ENCODE results near the gene NLRC3. TPM values are rescaled to one million over a fixed set of nuclear protein-coding genes. Genes with fewer than 3 reads are reported as not detected.
"Not testable (repeated sequence)": the region's sequence is repeated elsewhere in the genome, so short reads cannot be mapped to it uniquely, and the experiment has no call there.

NLRC3 gene
- 0.23 TPM for polyA plus RNA-seq (2013, experiment 1 of 2; ENCODE audit: insufficient read length)
- polyA plus RNA-seq (2013, experiment 2 of 2; ENCODE audit: insufficient read length): 0.22 TPM

GRCh38 chr16:3577302-3577752 lies at the start of gene NLRC3:
Gene NLRC3 (minus strand): TSS chr16:3577403. CDS start chr16:3565036, 12,367 bp downstream.
- DNase-seq: no peak

- no peak for DNase-seq
Observed at GRCh38 chr16:3625911-3626732, 48.9 kb upstream of the NLRC3 start.

- no peak for DNase-seq
Observed at GRCh38 chr16:3625331-3625730, 48.1 kb upstream of the NLRC3 start.

- no peak for DNase-seq
Observed at GRCh38 chr16:3623642-3624041, 46.4 kb upstream of the NLRC3 start.

GRCh38 chr16:3618769-3619141 lies 41.6 kb upstream of the NLRC3 start:
- DNase-seq: no peak

GRCh38 chr16:3612510-3613466 lies 35.6 kb upstream of the NLRC3 start:
- no peak for DNase-seq

GRCh38 chr16:3611146-3611975 lies 34.2 kb upstream of the NLRC3 start, which contains the start of gene SLX4:
Gene SLX4 (minus strand): TSS chr16:3611606. CDS start chr16:3608964, 2,642 bp downstream.
- peak; percentile 92 for DNase-seq

GRCh38 chr16:3610698-3611145 lies 33.5 kb upstream of the NLRC3 start:
- no peak for DNase-seq

- DNase-seq: no peak
Observed at GRCh38 chr16:3609895-3610697, 32.9 kb upstream of the NLRC3 start.

- not testable (repeated sequence) for DNase-seq
Observed at GRCh38 chr16:3608976-3609375, 31.8 kb upstream of the NLRC3 start.

GRCh38 chr16:3608069-3608468 lies 30.9 kb upstream of the NLRC3 start:
- DNase-seq: no peak

GRCh38 chr16:3607634-3608033 lies 30.4 kb upstream of the NLRC3 start:
- DNase-seq: no peak

- no peak for DNase-seq
Observed at GRCh38 chr16:3607161-3607560, 30.0 kb upstream of the NLRC3 start.

GRCh38 chr16:3606441-3606840 lies 29.2 kb upstream of the NLRC3 start:
- DNase-seq: no peak

GRCh38 chr16:3602320-3602653 lies 25.1 kb upstream of the NLRC3 start:
- DNase-seq: no peak

- no peak for DNase-seq
Observed at GRCh38 chr16:3601614-3602319, 24.6 kb upstream of the NLRC3 start.

- DNase-seq: no peak
Observed at GRCh38 chr16:3599922-3600321, 22.7 kb upstream of the NLRC3 start.

GRCh38 chr16:3599121-3599520 lies 21.9 kb upstream of the NLRC3 start:
- DNase-seq: no peak

- no peak for DNase-seq
Observed at GRCh38 chr16:3598236-3598635, 21.0 kb upstream of the NLRC3 start.

GRCh38 chr16:3597676-3598075 lies 20.5 kb upstream of the NLRC3 start:
- DNase-seq: no peak

- DNase-seq: no peak
Observed at GRCh38 chr16:3597226-3597625, 20.0 kb upstream of the NLRC3 start.
